OCI-LY7 (cell line): ENCODE measurements around the gene BTNL8. TPM values are rescaled to one million over a fixed set of nuclear protein-coding genes. Genes with fewer than 3 reads are reported as not detected.

Source experiments
- BruUV-seq: library from RNA; stranded (reverse); fragments of 400-500 nt; replicated peaks from 2 replicates; lab custom pipeline; 2021; lab: Mats Ljungman, UMichigan
- CTCF ChIA-PET: fragments of 300-600 bp; sonication (Branson Sonifier 250); formaldehyde crosslinking; loops from one replicate; lab custom pipeline; 2022; ENCODE audit warnings: antibody characterized with exemption; ENCODE audit not compliant: unreplicated experiment; lab: Charles Lee
- POLR2A ChIA-PET: fragments of 300-600 bp; sonication (Branson Sonifier 250); formaldehyde crosslinking; loops from one replicate; lab custom pipeline; 2022; ENCODE audit warnings: antibody characterized with exemption; lab: Charles Lee
- DNase-seq: peaks from one replicate; pipeline ENCODE4 v3.0.0-alpha.2; 2015; ENCODE audit warnings: low spot score
- H2AFZ ChIP-seq: fragments of 200-600 bp; sonication (generic), shearing (Covaris generic); 2 replicates; pipeline ENCODE4 v1.6.1; 2014; ENCODE audit warnings: mild to moderate bottlenecking, antibody characterized with exemption, low read length, moderate library complexity
- H3K27ac ChIP-seq: fragments of 200-600 bp; sonication (generic); 2 replicates; pipeline ENCODE4 v1.5.1; 2014; ENCODE audit warnings: mixed run types, low read depth, mild to moderate bottlenecking, moderate library complexity, low read length, inconsistent platforms; ENCODE audit not compliant: poor library complexity, severe bottlenecking
- H3K36me3 ChIP-seq: fragments of 200-600 bp; sonication (generic); 2 replicates; pipeline ENCODE4 v1.6.1; 2014; ENCODE audit warnings: mild to moderate bottlenecking, antibody characterized with exemption, low read length, moderate library complexity, mixed read lengths; ENCODE audit not compliant: insufficient read depth
- H3K4me1 ChIP-seq: fragments of 200-600 bp; sonication (generic); 2 replicates; pipeline ENCODE4 v1.5.1; 2014; ENCODE audit warnings: mild to moderate bottlenecking, low read length; ENCODE audit not compliant: insufficient read depth, poor library complexity, severe bottlenecking
- H3K4me2 ChIP-seq: fragments of 200-600 bp; sonication (generic); 2 replicates; pipeline ENCODE4 v1.6.1; 2014; ENCODE audit warnings: mild to moderate bottlenecking, low read length
- H3K4me3 ChIP-seq: fragments of 200-600 bp; sonication (generic); 2 replicates; pipeline ENCODE4 v1.5.1; 2014; ENCODE audit warnings: mild to moderate bottlenecking, low read depth, low read length; ENCODE audit not compliant: poor library complexity, severe bottlenecking
- H3K79me2 ChIP-seq: fragments of 200-600 bp; sonication (generic); 2 replicates; pipeline ENCODE4 v1.6.1; 2016; ENCODE audit warnings: low read depth, mild to moderate bottlenecking, low read length, moderate library complexity, mixed read lengths; ENCODE audit not compliant: insufficient read depth
- H3K9me2 ChIP-seq: fragments of 200-600 bp; sonication (generic); 2 replicates; pipeline ENCODE4 v1.6.1; 2016; ENCODE audit warnings: mild to moderate bottlenecking, low read length, mixed read lengths; ENCODE audit not compliant: insufficient read depth
- H3K9me3 ChIP-seq: fragments of 200-600 bp; sonication (generic); 2 replicates; pipeline ENCODE4 v1.6.1; 2014; ENCODE audit warnings: mild to moderate bottlenecking, mixed run types, low read length, mixed read lengths
- H4K20me1 ChIP-seq: fragments of 200-600 bp; sonication (generic); 2 replicates; pipeline ENCODE4 v1.6.1; 2014; ENCODE audit warnings: mild to moderate bottlenecking, antibody characterized with exemption, low read length, moderate library complexity, mixed read lengths; ENCODE audit not compliant: insufficient read depth
- EZH2phosphoT487 ChIP-seq: fragments of 200-600 bp; sonication (generic); IDR thresholded peaks from 2 replicates; pipeline ENCODE4 v1.6.1; 2018; ENCODE audit warnings: low read depth, borderline replicate concordance, mild to moderate bottlenecking, mixed run types, antibody characterized with exemption, low read length, moderate library complexity, mixed read lengths
- intact Hi-C: fragments of 100-400 bp; cut with micrococcal nuclease; formaldehyde crosslinking; loops from one replicate; pipeline ENCODE4 v1.10.0; 2022; ENCODE audit not compliant: unreplicated experiment
- total RNA-seq, 2 experiments: library from RNA; depleted of rRNA in 1 of 2; stranded (reverse); fragments of >200 nt in 1 of 2; shearing (Covaris generic) in 1 of 2; gene quantifications; 2 replicates each; pipeline ENCODE4 v1.2.3, GENCODE V29; 2014 to 2022
- TF ChIP-seq, protein P1 (sequence below): fragments of 200-600 bp; sonication (generic); conservative IDR thresholded peaks from 2 replicates; pipeline ENCODE4 v1.5.1; 2014; ENCODE audit warnings: mild to moderate bottlenecking, antibody characterized with exemption, low read length, moderate library complexity, mixed read lengths

BTNL8 gene
- total RNA-seq, 2 experiments from 2014 or later = not detected

DNA sequence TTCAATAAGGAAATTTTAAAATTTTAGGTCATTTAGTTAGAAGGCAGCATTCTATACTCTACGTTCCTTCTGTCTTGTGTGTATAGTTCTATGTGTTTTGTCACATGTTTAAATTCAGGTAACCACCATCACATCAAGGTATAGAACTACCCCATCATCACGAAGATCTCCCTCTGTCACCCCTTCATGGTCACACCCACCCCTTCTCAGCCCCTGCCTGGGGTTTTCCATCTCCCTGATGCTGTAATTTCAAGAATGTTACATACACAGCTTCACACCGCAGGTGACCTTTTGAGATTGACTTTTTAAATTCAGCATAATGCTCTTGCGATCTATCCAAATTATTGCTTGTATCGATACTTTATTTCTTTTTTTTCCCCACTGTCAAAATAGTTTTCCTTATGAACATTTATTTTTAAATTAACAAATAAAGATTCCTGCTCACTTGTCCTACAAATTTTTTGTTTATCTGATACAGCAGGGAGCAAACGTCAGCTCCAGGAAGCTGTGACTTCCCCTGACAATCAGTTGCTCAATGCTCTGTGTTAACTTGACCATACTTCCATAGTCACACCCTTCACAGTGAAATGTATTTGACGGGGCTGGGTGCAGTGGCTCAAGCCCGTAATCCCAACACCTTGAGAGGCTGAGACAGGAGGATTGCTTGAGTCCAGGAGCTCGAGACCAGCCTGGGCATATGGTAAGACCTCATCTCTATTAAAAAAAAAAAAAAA lies 10.2 kb downstream of the BTNL8 start:
- Histone ChIP-seq H2AFZ (no peak overlapping the region), H4K20me1 (no peaks in the 10 kb centered on the region), H3K9me2 (no peaks in the 10 kb centered on the region), H3K4me1 (no peaks in the 10 kb centered on the region), H3K4me2 (no peak overlapping the region), H3K9me3 (no peaks in the 10 kb centered on the region), H3K79me2 (no peaks in the 10 kb centered on the region), H3K27ac (no peak overlapping the region), H3K4me3 (no peak overlapping the region), H3K36me3 (no peaks in the 10 kb centered on the region)
- BruUV-seq = no TSS peak
- POLR2A ChIA-PET = no interaction called here
- CTCF ChIA-PET = no interaction called here
- TF ChIP-seq, protein P1, sequence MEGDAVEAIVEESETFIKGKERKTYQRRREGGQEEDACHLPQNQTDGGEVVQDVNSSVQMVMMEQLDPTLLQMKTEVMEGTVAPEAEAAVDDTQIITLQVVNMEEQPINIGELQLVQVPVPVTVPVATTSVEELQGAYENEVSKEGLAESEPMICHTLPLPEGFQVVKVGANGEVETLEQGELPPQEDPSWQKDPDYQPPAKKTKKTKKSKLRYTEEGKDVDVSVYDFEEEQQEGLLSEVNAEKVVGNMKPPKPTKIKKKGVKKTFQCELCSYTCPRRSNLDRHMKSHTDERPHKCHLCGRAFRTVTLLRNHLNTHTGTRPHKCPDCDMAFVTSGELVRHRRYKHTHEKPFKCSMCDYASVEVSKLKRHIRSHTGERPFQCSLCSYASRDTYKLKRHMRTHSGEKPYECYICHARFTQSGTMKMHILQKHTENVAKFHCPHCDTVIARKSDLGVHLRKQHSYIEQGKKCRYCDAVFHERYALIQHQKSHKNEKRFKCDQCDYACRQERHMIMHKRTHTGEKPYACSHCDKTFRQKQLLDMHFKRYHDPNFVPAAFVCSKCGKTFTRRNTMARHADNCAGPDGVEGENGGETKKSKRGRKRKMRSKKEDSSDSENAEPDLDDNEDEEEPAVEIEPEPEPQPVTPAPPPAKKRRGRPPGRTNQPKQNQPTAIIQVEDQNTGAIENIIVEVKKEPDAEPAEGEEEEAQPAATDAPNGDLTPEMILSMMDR = no peak
- TF ChIP-seq EZH2phosphoT487 = no peak
- no peak for DNase-seq
- intact Hi-C loops = no loop called here

DNA sequence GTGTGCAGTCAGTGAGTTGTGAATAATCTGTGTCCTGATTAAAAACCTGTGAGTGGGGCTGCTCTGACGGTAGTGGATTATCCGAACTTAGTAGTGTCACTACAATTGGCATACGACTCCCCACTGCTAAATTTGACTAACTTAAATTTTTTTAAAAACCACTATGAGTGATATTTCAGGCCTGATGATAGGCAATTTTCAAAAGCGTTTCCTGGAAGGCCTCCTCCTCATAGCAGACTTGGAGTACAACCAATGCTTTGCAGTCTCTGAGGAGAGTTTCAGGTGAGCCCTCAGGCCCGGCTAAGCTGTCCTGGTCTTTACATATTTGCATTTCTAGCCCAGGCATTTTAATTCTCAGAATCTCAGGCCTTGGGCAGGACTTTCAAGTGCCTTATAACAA lies 10.8 kb downstream of the BTNL8 start:
- no TSS peak for BruUV-seq
- ChIA-PET POLR2A (interaction anchor here (1.2 kb wide), 1 partner anchor 10 kb away, joined by 5 read pairs; no protein-coding TSS in a partner anchor), CTCF (no interaction called here)

More for the DNA sequence above, 10.8 kb downstream of the BTNL8 start:
- Histone ChIP-seq H3K9me3 (no peaks in the 10 kb centered on the region), H3K4me1 (no peaks in the 10 kb centered on the region), H2AFZ (no peak overlapping the region), H3K79me2 (no peaks in the 10 kb centered on the region), H4K20me1 (no peaks in the 10 kb centered on the region), H3K4me3 (no peak overlapping the region), H3K9me2 (no peaks in the 10 kb centered on the region), H3K36me3 (no peaks in the 10 kb centered on the region), H3K4me2 (no peak overlapping the region), H3K27ac (no peak overlapping the region)
- TF ChIP-seq, protein P1 = no peak
- no peak for TF ChIP-seq EZH2phosphoT487
- intact Hi-C loops = no loop called here
- DNase-seq = no peak
